Measurements from ENCODE around the gene DMRT3.

The DMRT3 gene

DNA sequence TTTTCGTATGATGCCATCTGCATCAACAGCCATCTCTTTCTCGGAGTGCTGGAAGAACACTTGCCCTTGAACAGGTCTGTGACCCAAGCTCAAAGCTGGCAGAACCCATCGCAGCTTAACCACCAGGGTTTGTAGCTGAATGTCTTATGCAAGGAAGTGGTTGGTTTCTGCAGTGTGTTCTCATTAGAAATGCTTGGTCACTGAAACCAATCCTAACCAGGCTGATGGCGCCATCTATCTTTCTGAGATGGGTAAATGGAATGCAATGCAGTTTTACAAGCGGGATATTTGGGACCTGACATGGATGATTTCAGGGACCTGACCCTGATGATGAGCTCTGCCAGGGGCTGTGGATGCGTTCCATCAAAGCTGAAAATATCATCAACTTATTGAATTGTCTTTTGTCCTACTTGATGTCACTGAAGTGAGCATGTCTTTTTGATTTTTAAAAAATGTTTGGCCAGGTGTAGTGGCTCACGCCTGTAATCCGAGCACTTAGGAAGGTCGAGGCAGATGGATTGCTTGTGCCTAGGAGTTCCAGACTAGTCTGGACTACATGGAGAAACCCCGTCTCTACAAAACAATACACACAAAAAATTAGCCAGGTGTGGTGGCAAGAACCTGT, 28.7 kb downstream of the DMRT3 start:
- DNase-seq, result peak; percentile 13 to 35

DNA sequence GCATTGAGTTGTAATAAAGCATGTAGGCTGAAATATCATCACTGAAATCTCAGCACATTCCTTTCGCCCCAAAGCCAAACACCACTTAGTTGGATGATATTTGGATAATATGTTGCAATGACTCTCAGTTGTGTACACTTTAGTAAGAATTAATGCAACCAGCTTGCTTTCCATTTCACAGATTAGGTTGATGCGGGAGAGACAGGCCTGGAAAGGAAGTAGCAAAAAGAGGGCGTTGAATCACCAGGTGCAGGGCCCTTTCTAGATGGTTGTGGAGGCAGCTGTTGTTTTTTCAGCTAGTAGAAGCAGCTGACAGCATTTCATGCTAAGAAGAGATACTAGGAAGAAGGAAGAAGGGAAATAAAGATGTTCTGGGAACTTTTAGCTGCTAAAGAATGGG, 30.9 kb downstream of the DMRT3 start:
- no peak for DNase-seq

DNA sequence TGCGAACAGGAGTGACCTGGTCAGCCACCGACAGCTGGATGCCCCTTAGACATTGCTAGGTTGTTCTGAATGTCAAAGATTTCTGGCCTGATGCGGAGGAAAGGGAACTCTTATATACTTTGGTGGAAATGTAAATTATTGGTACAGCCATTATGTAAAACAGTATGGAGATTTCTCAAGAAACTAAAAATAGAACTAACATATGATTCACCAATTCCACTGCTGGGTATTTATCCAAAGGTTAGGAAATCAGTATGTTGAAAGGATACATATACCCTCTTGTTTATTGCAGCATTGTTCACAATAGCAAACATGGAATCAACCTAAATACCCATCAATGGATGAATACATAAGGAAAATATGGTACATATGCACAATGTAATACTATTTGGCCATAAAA, 31.8 kb downstream of the DMRT3 start:
- no peak for DNase-seq

DNA sequence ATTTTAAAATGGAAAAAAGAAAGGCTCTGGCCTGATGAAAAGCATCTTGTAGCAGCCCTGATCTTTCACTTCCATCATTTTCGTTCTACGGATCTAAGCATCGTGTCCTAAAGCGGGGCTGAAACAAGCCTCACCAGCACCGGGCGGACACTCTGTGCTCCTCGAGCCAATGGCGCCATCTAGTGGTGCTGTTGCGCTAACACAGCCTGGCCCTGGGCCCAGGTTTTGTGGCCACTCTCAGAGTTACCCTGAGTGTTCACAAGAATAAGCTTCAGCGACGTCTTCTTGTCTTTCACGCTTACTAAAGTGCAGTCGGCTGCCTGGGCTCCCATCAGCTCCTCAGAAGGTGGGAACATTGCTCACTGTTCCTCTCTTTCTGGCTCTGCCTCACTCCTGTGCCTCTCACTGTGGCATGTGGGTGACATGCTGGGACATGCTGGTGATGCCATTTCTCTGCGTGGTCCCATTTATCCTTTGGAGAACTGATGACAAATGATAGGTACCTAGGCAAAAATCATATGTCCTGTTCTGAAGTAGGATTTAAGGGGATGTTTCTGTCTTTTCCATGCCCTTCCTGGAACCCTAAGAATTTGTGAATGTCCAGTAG, 32.7 kb downstream of the DMRT3 start:
- peak; percentile 62 to 74 for DNase-seq

DNA sequence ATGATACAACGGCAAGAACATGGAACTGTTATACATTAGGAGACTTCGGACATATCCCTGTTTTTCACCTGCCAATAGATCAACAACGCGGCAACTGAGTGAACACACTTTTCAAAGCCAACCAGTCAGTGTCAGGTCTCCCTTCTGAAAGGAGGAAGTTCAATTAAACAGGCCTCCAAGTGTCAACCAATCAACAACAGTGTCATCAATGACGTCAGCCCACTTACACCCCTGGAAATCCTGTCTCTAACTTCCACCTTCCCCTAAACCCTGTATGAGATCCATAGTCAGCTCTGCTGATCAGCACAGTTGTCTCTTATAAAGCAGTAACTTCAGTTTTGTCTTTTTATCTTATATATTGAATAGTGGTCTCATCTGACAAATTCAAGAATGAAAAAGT, 36.6 kb downstream of the DMRT3 start:
- no peak for DNase-seq

DNA sequence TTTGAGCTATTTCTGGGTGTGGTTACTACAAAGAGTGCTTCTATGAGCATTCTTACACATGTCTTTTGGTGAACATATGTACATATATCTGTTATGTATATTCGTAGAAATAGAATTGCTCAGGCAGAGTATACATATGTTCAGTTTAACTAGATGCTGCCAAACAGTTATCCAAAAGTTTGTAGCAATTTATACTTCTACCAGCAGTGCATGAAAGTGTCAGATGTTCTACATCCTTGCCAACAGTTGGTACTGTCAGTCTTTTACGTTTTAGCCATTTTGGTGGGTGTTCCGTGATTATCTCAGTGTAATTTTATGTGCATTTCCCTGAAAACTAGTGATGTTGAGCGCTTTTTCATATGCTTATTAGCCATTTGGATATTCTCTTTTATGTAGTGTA, 37.8 kb downstream of the DMRT3 start:
- no peak for DNase-seq

DNA sequence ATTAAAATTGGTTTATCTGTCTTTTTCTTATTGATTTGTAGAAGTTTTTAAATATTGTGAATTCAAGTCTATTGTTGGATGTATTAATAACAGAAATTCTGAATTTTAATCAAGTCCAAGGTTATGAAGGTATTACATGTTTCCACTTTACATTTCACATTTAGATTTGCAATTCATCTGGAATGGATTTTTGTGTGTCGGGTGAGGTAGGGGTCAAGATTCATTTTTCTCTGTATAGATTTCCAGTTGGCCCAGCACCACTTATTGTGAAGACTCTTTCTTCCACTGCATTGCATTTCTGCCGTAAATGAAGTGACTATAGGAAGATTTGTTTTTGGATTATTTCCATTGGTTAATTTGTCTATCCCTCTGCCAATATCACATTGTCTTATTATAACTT, 38.2 kb downstream of the DMRT3 start:
- no peak for DNase-seq

DNA sequence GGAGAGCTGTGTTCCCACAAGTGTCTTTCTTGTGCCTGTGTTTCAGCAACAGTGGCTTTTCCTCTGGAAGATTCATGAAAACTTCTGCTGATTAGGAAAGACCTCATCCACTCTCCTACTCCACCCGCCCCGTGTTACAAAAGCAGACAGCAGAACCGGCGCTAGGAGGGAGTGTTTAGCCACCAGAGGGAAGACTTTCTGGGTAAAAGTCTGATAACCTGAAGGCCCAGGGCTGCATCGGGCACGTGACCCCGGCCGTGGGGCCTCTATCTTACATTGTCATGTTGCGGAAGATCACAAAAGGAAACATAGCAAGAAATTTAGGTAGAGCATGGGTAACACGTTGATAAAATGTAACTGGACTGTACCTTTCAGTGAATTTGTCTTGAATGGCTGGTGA, 41.7 kb downstream of the DMRT3 start:
- no peak for DNase-seq

DNA sequence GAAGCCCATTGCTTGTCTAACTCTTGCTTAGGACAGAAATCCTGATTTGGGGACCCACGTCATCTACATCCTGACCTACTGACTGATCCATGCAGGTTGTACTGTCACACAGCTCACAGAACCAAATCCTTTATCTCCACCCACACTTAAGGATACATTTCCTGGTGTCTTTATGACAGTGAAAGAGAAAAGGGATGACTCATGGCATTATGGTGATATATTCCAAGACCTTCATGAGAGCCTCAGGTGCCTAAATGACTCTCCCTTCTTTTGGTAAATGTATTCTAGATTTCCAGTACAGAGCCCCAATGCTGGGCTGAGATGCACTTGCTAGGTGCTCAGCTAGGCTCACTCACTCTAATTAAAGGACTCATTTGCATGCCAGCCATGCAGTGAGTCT, 47.7 kb downstream of the DMRT3 start:
- no peak for DNase-seq

DNA sequence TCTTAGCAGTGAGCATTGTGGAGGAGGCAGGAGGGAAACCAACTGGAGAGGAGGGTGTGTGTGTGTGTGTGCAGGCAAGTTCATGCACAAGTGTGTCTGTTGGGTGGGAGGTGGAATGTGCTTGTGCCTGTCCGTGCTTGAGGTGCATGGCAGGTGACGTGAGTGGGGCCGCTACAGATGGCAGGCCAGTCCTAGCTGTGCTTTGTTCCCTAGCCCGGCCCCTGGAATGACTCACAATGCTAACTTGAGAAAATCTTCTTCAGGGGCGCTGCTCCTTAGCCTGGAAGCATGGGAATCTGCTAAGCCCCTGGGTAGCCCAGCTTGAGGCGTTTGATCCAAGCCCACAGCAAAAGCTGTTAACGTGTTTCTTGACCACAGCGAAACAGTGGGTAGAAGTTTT, 48.7 kb downstream of the DMRT3 start:
- no peak for DNase-seq

DNA sequence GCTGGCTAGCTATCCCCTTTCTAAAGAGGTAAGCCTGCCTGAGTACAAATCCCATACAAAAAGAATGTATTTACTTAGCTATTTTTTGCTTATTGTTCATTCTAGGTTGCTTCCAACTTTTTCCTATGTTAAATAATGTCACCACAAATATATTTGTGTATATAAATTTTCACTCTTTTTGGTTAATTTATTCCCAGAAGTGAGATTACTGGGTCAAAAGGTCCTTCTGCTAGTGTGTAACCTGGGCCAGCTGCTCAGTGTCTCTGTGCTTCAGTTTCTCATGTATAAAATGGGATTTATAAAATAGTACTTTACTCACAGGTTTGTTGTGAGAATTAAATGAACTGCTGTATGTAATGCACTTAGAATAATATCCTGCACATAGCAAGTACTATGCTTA, 49.8 kb downstream of the DMRT3 start:
- DNase-seq, result no peak

DNA sequence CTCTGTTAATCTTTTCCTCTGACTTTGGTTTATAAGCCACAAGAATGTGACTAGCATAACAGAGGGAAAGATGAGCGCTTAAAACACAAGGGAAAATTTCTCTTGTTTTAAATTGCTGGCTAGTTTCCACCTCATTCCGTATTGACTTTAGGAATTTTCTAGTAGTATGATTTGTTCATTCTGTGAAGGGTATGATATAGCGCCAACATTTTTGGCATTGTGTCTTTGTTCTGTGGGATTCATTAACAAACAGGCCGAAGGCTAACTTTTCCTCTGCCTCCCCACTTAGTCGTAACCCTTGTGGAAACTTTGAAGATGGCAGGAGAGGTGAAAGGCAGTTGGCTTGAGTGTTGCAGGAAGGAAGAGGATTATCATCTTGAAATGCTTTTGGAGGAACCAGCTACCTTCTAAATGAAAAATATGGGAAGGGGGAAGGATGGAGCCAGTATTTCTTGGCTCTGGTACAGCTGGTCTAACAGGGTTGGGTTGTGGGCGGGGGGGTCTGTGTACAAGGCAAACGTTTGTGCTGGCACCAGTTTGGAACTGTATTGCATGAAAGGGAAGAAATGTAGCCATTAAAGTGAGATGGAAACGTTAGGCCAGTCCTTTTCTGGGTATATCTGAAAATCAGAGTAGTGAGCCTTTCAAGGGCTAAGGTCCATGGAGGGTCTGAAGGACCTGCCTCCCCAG, 52.2 kb downstream of the DMRT3 start:
- no peak for DNase-seq

DNA sequence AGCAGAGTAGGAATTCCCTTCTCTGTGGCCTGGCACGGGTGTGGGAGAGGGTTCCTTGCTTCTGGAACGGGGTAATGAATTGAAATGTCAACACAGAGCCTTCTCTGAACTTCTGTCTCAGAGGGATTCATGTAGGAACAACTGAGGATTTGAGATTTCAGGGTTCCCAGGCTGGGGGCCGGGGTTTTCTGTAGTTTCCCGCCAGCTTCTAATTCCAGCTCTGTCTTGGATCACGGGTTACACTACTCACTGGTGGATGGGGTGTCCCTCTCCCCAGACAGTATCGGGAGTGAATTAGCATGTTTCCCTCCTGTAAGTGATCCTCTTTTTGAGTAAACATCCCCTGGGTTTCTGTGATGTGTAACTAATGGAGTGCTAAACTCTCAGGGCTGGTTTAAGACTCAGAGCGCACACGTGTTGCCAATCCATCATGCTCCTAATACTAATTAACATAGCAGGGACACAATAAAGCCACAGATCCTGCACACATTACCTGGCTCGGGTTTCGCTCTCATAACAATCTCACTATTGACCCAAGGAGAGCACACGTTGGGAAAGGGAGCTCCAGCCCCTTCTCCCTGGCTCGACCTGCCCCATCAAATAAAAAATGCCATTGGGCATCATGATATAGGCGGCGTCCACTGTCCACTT, 55.6 kb downstream of the DMRT3 start:
- DNase-seq, result no peak

DNA sequence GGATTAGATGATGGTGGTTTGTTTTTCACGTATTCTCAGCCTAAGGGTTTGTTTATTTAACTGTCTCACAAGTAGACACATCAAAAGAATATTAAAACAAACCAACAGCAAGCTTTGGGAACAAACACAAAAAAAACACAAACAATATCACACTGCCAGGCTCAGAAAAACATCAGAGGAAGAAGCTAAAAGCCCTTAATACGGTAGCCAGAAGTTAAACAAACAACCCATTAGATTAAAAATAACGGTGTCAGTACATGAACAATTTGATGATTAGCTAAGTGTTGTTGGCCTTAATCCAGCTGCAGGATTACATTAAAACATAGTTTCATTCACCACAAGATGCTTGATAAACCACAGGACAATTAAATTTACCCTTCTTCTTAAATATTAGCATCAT, 57.8 kb downstream of the DMRT3 start:
- DNase-seq, result no peak

DNA sequence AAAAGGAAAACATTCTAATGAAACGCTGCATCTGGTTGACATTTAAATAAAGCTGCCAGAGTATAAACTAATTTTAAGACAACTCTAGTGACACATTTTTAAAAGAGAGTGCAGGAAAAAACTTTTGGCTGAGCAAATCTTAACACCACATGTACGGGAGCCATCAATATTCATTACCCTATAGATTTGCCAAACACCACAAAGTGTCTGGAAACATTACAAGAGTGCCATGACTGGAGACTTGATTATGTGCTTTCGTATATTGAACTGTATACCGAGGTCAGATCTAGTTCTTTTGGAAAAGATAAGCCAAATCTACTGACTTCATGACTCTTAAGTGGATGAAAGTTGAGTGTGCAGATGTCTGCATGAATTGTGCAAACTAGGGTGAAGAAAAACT, 63.1 kb downstream of the DMRT3 start:
- no peak for DNase-seq

Data from hippocampal formation (tissue), 2 donors.